Measurements from ENCODE around the gene FARSB.

Gene FARSB

GRCh38 chr2:222663479-222663878, 7.6 kb upstream of the FARSB start:
- no peak for DNase-seq (ENCODE audit: low read depth)

GRCh38 chr2:222656526-222657446, 894 bp upstream of the FARSB start:
- DNase-seq (ENCODE audit: low read depth) = no peak

GRCh38 chr2:222653280-222653679, 2.6 kb downstream of the FARSB start:
- DNase-seq (ENCODE audit: low read depth) = no peak

GRCh38 chr2:222652491-222653255, 3.2 kb downstream of the FARSB start:
- no peak for DNase-seq (ENCODE audit: low read depth)

GRCh38 chr2:222651718-222652418, 4.0 kb downstream of the FARSB start:
- DNase-seq (ENCODE audit: low read depth) = no peak

- DNase-seq (ENCODE audit: low read depth) = no peak
Observed at GRCh38 chr2:222649801-222650200, 6.1 kb downstream of the FARSB start.

GRCh38 chr2:222646008-222646407, 9.9 kb downstream of the FARSB start:
- no peak for DNase-seq (ENCODE audit: low read depth)

- no peak for DNase-seq (ENCODE audit: low read depth)
Observed at GRCh38 chr2:222643134-222643533, 12.8 kb downstream of the FARSB start.

GRCh38 chr2:222641336-222641735, 14.6 kb downstream of the FARSB start:
- DNase-seq (ENCODE audit: low read depth) = peak; percentile 5

GRCh38 chr2:222637067-222637466, 18.8 kb downstream of the FARSB start:
- DNase-seq (ENCODE audit: low read depth) = no peak

GRCh38 chr2:222635295-222635694, 20.6 kb downstream of the FARSB start:
- DNase-seq (ENCODE audit: low read depth) = no peak

- DNase-seq (ENCODE audit: low read depth) = no peak
Observed at GRCh38 chr2:222627764-222628163, 28.1 kb downstream of the FARSB start.

GRCh38 chr2:222623756-222624309, 32.1 kb downstream of the FARSB start:
- no peak for DNase-seq (ENCODE audit: low read depth)

- DNase-seq (ENCODE audit: low read depth) = no peak
Observed at GRCh38 chr2:222622910-222623309, 33.0 kb downstream of the FARSB start.

GRCh38 chr2:222621893-222622292, 34.0 kb downstream of the FARSB start:
- no peak for DNase-seq (ENCODE audit: low read depth)

- no peak for DNase-seq (ENCODE audit: low read depth)
Observed at GRCh38 chr2:222615320-222615719, 40.6 kb downstream of the FARSB start.

GRCh38 chr2:222613715-222614331, 42.1 kb downstream of the FARSB start:
- peak; percentile 64 for DNase-seq (ENCODE audit: low read depth)

- DNase-seq (ENCODE audit: low read depth) = no peak
Observed at GRCh38 chr2:222611684-222612083, 44.2 kb downstream of the FARSB start.

GRCh38 chr2:222610746-222611145, 45.1 kb downstream of the FARSB start:
- no peak for DNase-seq (ENCODE audit: low read depth)

GRCh38 chr2:222609381-222609780, 46.5 kb downstream of the FARSB start:
- no peak for DNase-seq (ENCODE audit: low read depth)

GRCh38 chr2:222608081-222608480, 47.8 kb downstream of the FARSB start:
- no peak for DNase-seq (ENCODE audit: low read depth)

- no peak for DNase-seq (ENCODE audit: low read depth)
Observed at GRCh38 chr2:222606306-222606705, 49.6 kb downstream of the FARSB start.
